Ovary (tissue), 9 donors: Measurements from ENCODE around the gene CLEC16A. TPM values are rescaled to one million over a fixed set of nuclear protein-coding genes. Genes with fewer than 3 reads are reported as not detected.

Experiments used
- DNase-seq, 5 donors: peaks; one replicate each; pipeline ENCODE4 v3.0.0-alpha.2; 2019 to 2020
- H3K27ac ChIP-seq, 2 donors: fragments of 200-600 bp; one replicate each; pipeline versions ENCODE4 v1.5.1 to v1.8.0; 2019 to 2022
- H3K27me3 ChIP-seq: fragments of 200-600 bp; one replicate; pipeline ENCODE4 v1.8.0; 2022
- H3K36me3 ChIP-seq: fragments of 200-600 bp; sonication (generic); one replicate; pipeline ENCODE4 v1.5.1; 2019
- H3K4me1 ChIP-seq: one replicate; pipeline ENCODE4 v1.8.1; 2013; ENCODE audit warnings: mild to moderate bottlenecking, moderate library complexity; ENCODE audit not compliant: insufficient read depth
- H3K4me3 ChIP-seq: fragments of 200-600 bp; sonication (generic); one replicate; pipeline ENCODE4 v1.5.1; 2017
- H3K9me3 ChIP-seq, 2 donors: fragments of 200-600 bp in 1 of 2; sonication (generic) in 1 of 2; one replicate each; pipeline versions ENCODE4 v1.5.1 to v1.8.1; 2013 to 2019; ENCODE audit warnings: mild to moderate bottlenecking in 1 of 2, moderate library complexity in 1 of 2
- EP300 ChIP-seq: sonication (generic); formaldehyde crosslinking; IDR thresholded peaks from one replicate; pipeline ENCODE4 v1.6.1; 2017; ENCODE audit warnings: antibody characterized with exemption
- POLR2A ChIP-seq: fragments of 450-650 bp; IDR thresholded peaks from one replicate; pipeline ENCODE4 v1.6.1; 2017; ENCODE audit warnings: antibody characterized with exemption, mild to moderate bottlenecking, moderate library complexity
- WGBS, 3 donors: extraction: QIAGEN DNeasy Blood & Tissue Kit in 1 of 3; methylation state at CpG; one replicate each; pipeline versions ENCODE4 v1.1.5 to v1.1.7; 2013 to 2017; 5-methylcytosine and 5-hydroxymethylcytosine counted together
- intact Hi-C, 4 donors: fragments of 100-400 bp; cut with DNase I; formaldehyde crosslinking; loops; one replicate each; pipeline versions ENCODE4 v1.11.0 to v1.15.1; 2022 to 2023
- polyA plus RNA-seq, 2 donors: library from polyadenylated mRNA; stranded (reverse); fragments of 200-250 nt in 1 of 2; fragments of 350-450 nt in 1 of 2; fragmentation: Illumina TruSeq in 1 of 2; extraction: RNeasy Lipid Tissue Mini Kit (QIAGEN cat#74804) in 1 of 2; gene quantifications; one replicate each; pipeline ENCODE4 v1.2.3, GENCODE V29; 2013 to 2014
- total RNA-seq, 7 donors: library from RNA; depleted of rRNA in 2 of 7; stranded (reverse); fragments of >200 nt in 2 of 7; fragmentation: NEBNext Ultra II Directional in 3 of 7; extraction: Animal tissue kit (Norgen Biotek cat#: 25700) in 3 of 7; gene quantifications; one replicate each; pipeline versions ENCODE4 v1.1.0 to v1.2.4, GENCODE V29; 2016 to 2023
- TF ChIP-seq, protein P1 (sequence below), 3 donors: fragments of 450-650 bp in 2 of 3; fragments of 200-600 bp in 1 of 3; IDR thresholded peaks; one replicate each; pipeline versions ENCODE4 v1.5.1 to v1.8.0; 2016 to 2022; ENCODE audit warnings: antibody characterized with exemption in 3 of 3, mild to moderate bottlenecking in 1 of 3
- donor health status: DM: no; HTN: no; CAD: no; lungs with moderate emphysema.
- donor health status: DM: no; HTN: no; CAD: no.
- donor health status: Bipolar disorder and iron deficiency.
- donor health status: DM: yes; HTN: yes; CAD: no.
- donor health status: DM: no; HTN: no; CAD: no.
- donor health status: DM: yes; HTN: yes; CAD: no.

The CLEC16A gene
- total and polyA plus RNA-seq, 9 donors, result 6.4 to 28.1 (median 16.5) TPM

DNA sequence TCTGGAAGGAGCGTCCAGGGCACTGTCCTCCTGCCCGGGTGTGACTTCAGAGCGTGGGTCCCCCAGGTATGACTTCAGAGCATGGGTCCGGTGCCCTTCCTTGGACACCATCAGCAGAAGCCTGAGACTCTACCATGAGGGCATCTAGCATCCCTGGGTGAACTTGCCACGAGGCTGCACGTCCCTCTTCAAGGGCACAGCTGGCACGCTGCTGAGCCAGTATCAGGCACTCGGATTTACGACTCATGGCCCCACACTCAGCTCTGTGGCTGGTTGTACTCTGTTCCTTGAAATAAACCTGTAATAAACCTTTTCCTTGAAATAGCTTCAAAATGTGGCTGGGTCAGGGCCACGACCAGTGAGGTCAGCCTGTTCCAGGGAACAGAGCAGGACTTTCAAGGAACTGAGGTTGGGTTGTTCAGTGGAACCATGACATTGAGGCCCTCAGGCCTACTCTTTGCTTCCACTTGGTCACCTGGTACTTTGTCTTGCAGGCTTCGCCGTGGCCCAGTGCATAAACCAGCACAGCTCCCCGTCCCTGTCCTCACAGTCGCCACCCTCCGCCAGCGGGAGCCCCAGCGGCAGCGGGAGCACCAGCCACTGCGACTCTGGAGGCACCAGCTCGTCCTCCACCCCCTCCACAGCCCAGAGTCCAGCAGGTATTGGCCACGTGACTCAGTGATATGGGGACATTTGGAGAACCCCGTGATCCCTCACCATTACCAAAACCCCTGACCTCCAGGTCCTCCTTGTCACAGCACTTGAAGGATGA lies 221.7 kb downstream of the CLEC16A start:
- 94 to 99% (median 95%) methylated on average over 22 of the region's 22 CpGs for WGBS, 3 donors
- intact Hi-C loops, result no loop called here
- no peak for DNase-seq
- no peak overlapping the region for H3K27ac ChIP-seq
- peaks cover 7% of the 10 kb centered on the region for H3K4me1 ChIP-seq
- H3K36me3 ChIP-seq, result no peaks in the 10 kb centered on the region
- no peak overlapping the region for H3K4me3 ChIP-seq
- H3K9me3 ChIP-seq, result no peaks in the 10 kb centered on the region
- TF ChIP-seq POLR2A, result no peak
- TF ChIP-seq, protein P1, sequence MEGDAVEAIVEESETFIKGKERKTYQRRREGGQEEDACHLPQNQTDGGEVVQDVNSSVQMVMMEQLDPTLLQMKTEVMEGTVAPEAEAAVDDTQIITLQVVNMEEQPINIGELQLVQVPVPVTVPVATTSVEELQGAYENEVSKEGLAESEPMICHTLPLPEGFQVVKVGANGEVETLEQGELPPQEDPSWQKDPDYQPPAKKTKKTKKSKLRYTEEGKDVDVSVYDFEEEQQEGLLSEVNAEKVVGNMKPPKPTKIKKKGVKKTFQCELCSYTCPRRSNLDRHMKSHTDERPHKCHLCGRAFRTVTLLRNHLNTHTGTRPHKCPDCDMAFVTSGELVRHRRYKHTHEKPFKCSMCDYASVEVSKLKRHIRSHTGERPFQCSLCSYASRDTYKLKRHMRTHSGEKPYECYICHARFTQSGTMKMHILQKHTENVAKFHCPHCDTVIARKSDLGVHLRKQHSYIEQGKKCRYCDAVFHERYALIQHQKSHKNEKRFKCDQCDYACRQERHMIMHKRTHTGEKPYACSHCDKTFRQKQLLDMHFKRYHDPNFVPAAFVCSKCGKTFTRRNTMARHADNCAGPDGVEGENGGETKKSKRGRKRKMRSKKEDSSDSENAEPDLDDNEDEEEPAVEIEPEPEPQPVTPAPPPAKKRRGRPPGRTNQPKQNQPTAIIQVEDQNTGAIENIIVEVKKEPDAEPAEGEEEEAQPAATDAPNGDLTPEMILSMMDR (IDR thresholded peaks at IDR 0.05), result no peak
- no peak for TF ChIP-seq EP300
- no peaks in the 10 kb centered on the region for H3K27me3 ChIP-seq

DNA sequence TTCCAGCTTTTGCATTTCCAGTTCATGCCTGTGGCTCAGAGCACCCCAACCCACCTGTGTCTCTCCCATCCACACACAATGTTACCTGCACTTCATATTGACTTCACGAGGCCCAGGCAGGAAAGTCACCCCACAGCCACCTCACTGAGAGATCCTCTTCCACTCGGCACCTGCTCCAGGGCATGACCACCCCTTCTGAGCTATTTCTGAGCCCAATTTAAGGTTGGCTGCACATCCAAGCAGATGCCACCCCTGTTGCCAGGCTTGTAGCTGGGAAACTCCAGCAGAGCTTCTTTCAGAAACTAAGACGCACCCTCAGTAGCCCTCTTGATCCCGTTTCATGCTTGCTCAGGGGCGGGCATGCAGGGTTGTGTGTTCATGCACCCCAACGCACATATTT lies 223.2 kb downstream of the CLEC16A start:
- Histone ChIP-seq H3K9me3 (no peaks in the 10 kb centered on the region), H3K27me3 (no peaks in the 10 kb centered on the region), H3K36me3 (no peaks in the 10 kb centered on the region), H3K4me1 (peaks cover 6% of the 10 kb centered on the region), H3K27ac (no peak overlapping the region), H3K4me3 (no peak overlapping the region)
- TF ChIP-seq, protein P1 (IDR thresholded peaks at IDR 0.05), result no peak
- TF ChIP-seq EP300, result no peak
- no peak for TF ChIP-seq POLR2A
- no peak for DNase-seq
- WGBS, 3 donors, result 97 to 100% (median 99%) methylated on average over 6 of the region's 6 CpGs
- intact Hi-C loops, result no loop called here

DNA sequence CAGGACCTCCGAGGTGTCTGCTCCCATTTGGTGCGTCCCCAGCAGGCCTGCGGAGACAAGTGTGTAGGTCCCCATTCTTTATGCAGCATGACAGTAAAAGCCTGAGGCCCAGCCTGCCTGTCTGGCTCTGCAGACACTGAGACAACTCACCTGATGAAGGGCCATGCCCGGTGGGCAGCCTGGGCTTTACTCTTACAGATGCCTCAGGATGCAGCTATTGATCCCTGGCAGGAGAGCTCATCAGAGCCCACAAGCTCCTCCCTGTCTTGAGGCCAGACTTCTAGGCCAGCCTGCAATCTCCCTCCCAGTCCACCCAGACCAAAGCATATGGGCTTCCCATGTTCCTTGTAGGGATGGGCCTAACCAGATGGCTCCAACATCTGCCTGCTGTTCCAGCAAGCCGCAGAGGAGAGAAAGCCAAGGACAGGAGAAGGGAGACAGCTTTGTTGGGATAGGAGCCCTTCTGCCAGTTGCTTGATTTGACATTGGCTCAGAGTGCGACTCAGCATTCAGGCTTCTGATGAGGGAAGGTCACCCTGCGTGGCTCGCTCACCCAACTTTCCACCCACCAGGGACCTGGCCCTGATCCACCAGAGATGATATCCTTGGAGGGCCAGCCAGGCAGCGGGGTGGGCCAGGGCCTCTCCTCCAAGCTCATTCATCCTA lies 224.2 kb downstream of the CLEC16A start:
- TF ChIP-seq, protein P1 (IDR thresholded peaks at IDR 0.05), result no peak
- TF ChIP-seq POLR2A, result no peak
- TF ChIP-seq EP300, result no peak
- no peaks in the 10 kb centered on the region for H3K27me3 ChIP-seq
- no peaks in the 10 kb centered on the region for H3K9me3 ChIP-seq
- WGBS, 3 donors, result 43 to 65% (median 59%) methylated on average over 8 to 9 of the region's 9 CpGs
- H3K4me1 ChIP-seq, result peaks cover 2% of the 10 kb centered on the region
- no peak overlapping the region for H3K4me3 ChIP-seq
- DNase-seq, result no peak
- H3K27ac ChIP-seq, result no peak overlapping the region
- intact Hi-C loops, result no loop called here
- H3K36me3 ChIP-seq, result no peaks in the 10 kb centered on the region

DNA sequence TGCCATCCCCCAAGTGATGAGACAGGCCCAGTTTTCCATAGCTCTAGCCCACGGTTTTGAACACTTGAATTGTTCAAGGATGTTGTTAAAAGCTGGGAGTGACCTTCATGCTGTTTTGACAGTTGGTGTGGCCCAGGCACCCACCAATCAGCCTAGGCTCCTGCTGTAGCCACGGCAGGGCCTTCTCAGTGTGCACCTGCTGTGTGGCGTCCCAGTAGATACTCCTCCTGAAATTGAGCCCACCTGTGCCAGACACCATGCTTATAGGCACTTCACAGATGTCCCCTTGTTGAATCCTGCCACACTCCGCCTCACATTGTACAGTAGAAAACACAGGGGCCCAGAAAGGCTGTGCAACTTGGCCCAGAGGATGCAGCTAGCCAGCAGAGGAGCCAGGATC lies 225.3 kb downstream of the CLEC16A start:
- no peak for DNase-seq
- H3K27me3 ChIP-seq, result no peaks in the 10 kb centered on the region
- WGBS, 3 donors, result 80 to 88% (median 84%) methylated on average over 4 of the region's 4 CpGs
- no peak overlapping the region for H3K4me3 ChIP-seq
- H3K27ac ChIP-seq, result no peak overlapping the region
- peaks cover 2% of the 10 kb centered on the region for H3K4me1 ChIP-seq
- TF ChIP-seq POLR2A, result no peak
- no peaks in the 10 kb centered on the region for H3K9me3 ChIP-seq
- intact Hi-C loops, result no loop called here
- H3K36me3 ChIP-seq, result no peaks in the 10 kb centered on the region

DNA sequence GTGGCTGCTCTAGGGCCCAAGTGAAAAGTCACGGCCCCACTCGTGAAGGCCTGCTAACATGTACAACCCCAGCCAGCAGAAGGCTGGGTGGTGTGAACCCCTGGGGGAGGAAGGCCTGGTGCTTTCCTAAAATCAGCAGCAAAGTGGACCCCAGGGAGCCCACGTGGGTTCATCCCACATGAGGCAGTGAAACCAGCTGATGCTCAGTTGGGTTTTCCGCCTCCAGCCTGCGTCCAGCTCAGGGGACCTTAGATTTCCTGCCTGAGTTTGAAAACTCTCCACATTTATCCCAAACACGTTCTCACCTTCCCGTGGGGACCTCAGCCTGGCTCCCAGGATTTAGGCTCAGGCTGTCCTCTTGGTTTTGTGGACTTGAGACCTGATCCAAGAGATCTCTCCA lies 225.8 kb downstream of the CLEC16A start:
- TF ChIP-seq EP300 (no peak), POLR2A (no peak)
- TF ChIP-seq, protein P1 (IDR thresholded peaks at IDR 0.05), result no peak
- H3K4me3 ChIP-seq, result no peak overlapping the region
- intact Hi-C loops, result no loop called here
- H3K9me3 ChIP-seq, result no peaks in the 10 kb centered on the region
- no peaks in the 10 kb centered on the region for H3K27me3 ChIP-seq
- 90 to 94% (median 92%) methylated on average over 6 to 7 of the region's 7 CpGs for WGBS, 3 donors
- no peak overlapping the region for H3K27ac ChIP-seq
- no peaks in the 10 kb centered on the region for H3K36me3 ChIP-seq
- H3K4me1 ChIP-seq, result peaks cover 2% of the 10 kb centered on the region
- DNase-seq, result no peak
